Cerebellar nuclear complex (tissue), 1 donor: ENCODE data around the gene RAB3GAP1.

Experiments used
- DNase-seq, 2 experiments: peaks; one replicate each; lab custom pipeline; 2025; lab: John Stamatoyannopoulos, UW

Gene RAB3GAP1

GRCh38 chr2:135164431-135164830 lies 112.3 kb downstream of the RAB3GAP1 start:
- DNase-seq = no peak

- DNase-seq = no peak
Measured at GRCh38 chr2:135167273-135167672, 115.2 kb downstream of the RAB3GAP1 start.

GRCh38 chr2:135168204-135168856 lies 116.2 kb downstream of the RAB3GAP1 start:
- no peak for DNase-seq

GRCh38 chr2:135169900-135170753 lies 118.0 kb downstream of the RAB3GAP1 start:
- no peak for DNase-seq

- DNase-seq = no peak
Measured at GRCh38 chr2:135174049-135174809, 122.1 kb downstream of the RAB3GAP1 start.

- no peak for DNase-seq
Measured at GRCh38 chr2:135174810-135175093, 122.7 kb downstream of the RAB3GAP1 start.

- DNase-seq = no peak
Measured at GRCh38 chr2:135175177-135175576, 123.1 kb downstream of the RAB3GAP1 start.

GRCh38 chr2:135179689-135180088 lies 127.6 kb downstream of the RAB3GAP1 start:
- no peak for DNase-seq

GRCh38 chr2:135182190-135182589 lies 130.1 kb downstream of the RAB3GAP1 start:
- no peak for DNase-seq

- no peak for DNase-seq
Measured at GRCh38 chr2:135182601-135183000, 130.5 kb downstream of the RAB3GAP1 start.

GRCh38 chr2:135183822-135184221 lies 131.7 kb downstream of the RAB3GAP1 start:
- DNase-seq = no peak

GRCh38 chr2:135186054-135186453 lies 134.0 kb downstream of the RAB3GAP1 start:
- DNase-seq = no peak

- no peak for DNase-seq
Measured at GRCh38 chr2:135187270-135187669, 135.2 kb downstream of the RAB3GAP1 start.

GRCh38 chr2:135189148-135189547 lies 137.1 kb downstream of the RAB3GAP1 start:
- no peak for DNase-seq

GRCh38 chr2:135190799-135191198 lies 138.7 kb downstream of the RAB3GAP1 start:
- no peak for DNase-seq

- DNase-seq = no peak
Measured at GRCh38 chr2:135198481-135198880, 146.4 kb downstream of the RAB3GAP1 start.

- no peak for DNase-seq
Measured at GRCh38 chr2:135202751-135203150, 150.7 kb downstream of the RAB3GAP1 start.

- no peak for DNase-seq
Measured at GRCh38 chr2:135203944-135204343, 151.9 kb downstream of the RAB3GAP1 start.

- no peak for DNase-seq
Measured at GRCh38 chr2:135208016-135208415, 155.9 kb downstream of the RAB3GAP1 start.

GRCh38 chr2:135212757-135213156 lies 160.7 kb downstream of the RAB3GAP1 start:
- no peak for DNase-seq

GRCh38 chr2:135218426-135218825 lies 166.3 kb downstream of the RAB3GAP1 start:
- DNase-seq = no peak

GRCh38 chr2:135219226-135219625 lies 167.1 kb downstream of the RAB3GAP1 start:
- no peak for DNase-seq
